Measurements from ENCODE around the gene KIAA1549.
"Not testable (repeated sequence)": the region's sequence is repeated elsewhere in the genome, so short reads cannot be mapped to it uniquely, and the experiment has no call there.

Gene KIAA1549

GRCh38 chr7:138978541-138979184, 2.5 kb downstream of the KIAA1549 start:
- Histone ChIP-seq H3K9me3 (no peaks in the 10 kb centered on the region), H3K4me1 (peaks cover 14% of the 10 kb centered on the region; the same call in 1 of the 2 replicates), H3K27me3 (no peaks in the 10 kb centered on the region), H3K4me3 (ENCODE audit: low read depth, low read length) (no peak overlapping the region), H3K36me3 (no peaks in the 10 kb centered on the region)
- TF ChIP-seq, protein P1, sequence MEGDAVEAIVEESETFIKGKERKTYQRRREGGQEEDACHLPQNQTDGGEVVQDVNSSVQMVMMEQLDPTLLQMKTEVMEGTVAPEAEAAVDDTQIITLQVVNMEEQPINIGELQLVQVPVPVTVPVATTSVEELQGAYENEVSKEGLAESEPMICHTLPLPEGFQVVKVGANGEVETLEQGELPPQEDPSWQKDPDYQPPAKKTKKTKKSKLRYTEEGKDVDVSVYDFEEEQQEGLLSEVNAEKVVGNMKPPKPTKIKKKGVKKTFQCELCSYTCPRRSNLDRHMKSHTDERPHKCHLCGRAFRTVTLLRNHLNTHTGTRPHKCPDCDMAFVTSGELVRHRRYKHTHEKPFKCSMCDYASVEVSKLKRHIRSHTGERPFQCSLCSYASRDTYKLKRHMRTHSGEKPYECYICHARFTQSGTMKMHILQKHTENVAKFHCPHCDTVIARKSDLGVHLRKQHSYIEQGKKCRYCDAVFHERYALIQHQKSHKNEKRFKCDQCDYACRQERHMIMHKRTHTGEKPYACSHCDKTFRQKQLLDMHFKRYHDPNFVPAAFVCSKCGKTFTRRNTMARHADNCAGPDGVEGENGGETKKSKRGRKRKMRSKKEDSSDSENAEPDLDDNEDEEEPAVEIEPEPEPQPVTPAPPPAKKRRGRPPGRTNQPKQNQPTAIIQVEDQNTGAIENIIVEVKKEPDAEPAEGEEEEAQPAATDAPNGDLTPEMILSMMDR (IDR thresholded peaks at IDR 0.05; ENCODE audit: low read depth, low read length) = no peak
- DNase-seq = no peak

GRCh38 chr7:138976161-138976560, 5.0 kb downstream of the KIAA1549 start:
- not testable (repeated sequence) for H3K4me3 ChIP-seq (ENCODE audit: low read depth, low read length); DNase-seq; H3K36me3 ChIP-seq; H3K27me3 ChIP-seq; H3K9me3 ChIP-seq
- peaks cover 14% of the 10 kb centered on the region; the same call in 1 of the 2 replicates for H3K4me1 ChIP-seq

DNA sequence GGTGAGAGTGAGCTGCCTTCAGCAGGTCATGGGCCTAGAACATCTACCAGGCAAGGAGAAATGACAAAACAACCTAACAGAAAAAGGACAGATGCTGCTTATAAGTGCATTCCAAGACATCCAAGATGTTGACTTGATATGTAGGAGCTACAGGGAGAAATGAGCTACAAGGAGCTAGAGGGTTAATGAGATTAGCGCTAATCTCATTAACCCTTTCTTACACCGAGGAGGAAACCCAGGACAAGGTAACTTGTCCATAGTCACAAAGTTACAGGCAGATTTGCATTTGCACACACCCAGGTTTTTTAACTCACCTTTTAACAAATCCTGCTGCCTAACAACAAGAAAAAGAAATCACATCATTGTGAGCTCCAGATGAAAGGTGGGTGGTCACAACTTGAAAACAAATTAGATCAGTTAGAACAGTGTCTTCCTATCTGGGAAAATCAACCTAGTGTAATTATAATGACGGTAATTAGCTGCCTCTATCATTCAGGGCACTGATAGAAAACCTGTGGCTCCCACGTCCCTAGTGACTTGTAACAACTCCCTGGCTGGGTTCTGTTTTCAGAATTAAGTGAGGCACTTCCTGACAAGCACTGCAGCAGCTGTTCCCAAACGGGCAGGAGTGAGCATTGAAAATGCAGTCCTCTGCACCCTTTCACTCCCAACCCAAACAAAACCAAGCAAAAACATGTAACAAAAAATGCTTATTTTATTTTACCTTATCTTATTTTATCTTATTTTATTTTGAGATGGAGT, 5.7 kb downstream of the KIAA1549 start:
- no peaks in the 10 kb centered on the region for H3K36me3 ChIP-seq
- peak; percentile 63 for DNase-seq
- TF ChIP-seq, protein P1 (IDR thresholded peaks at IDR 0.05; ENCODE audit: low read depth, low read length) = no peak
- no peaks in the 10 kb centered on the region for H3K9me3 ChIP-seq
- H3K27me3 ChIP-seq = no peaks in the 10 kb centered on the region
- peaks cover 14% of the 10 kb centered on the region; the same call in 1 of the 2 replicates for H3K4me1 ChIP-seq
- no peak overlapping the region for H3K4me3 ChIP-seq (ENCODE audit: low read depth, low read length)

DNA sequence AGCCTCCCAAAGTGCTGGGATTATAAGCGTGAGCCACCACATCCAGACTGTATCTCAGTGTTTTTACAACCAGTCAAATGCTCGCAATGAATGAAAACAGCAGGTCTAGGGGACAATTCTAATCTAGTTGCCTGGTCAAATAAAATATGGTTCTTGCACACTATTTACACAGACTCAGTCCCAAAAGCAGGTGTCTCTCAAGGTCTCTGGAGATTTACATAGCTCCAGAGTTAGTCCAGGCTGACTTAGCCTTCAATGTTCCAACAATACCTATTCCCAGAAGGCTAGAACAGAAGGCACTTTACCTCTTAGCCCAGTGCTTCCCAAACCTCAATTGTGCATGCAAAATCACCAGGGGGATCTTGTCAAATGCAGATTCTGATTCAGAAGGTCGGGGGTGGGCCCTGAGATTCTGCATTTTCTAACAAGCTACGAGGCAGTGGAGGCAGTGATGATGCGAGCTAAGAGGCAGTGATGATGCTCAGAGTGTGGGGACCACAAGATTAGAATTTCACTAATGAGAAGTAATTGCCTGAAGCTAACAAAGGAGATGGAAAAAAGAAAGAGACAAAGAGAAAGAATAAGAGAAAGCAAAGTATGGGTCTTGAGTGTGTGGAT, 6.4 kb downstream of the KIAA1549 start:
- TF ChIP-seq, protein P1 (IDR thresholded peaks at IDR 0.05; ENCODE audit: low read depth, low read length) = no peak
- Histone ChIP-seq H3K27me3 (no peaks in the 10 kb centered on the region), H3K4me3 (ENCODE audit: low read depth, low read length) (no peak overlapping the region), H3K9me3 (no peaks in the 10 kb centered on the region), H3K36me3 (no peaks in the 10 kb centered on the region), H3K4me1 (peaks cover 14% of the 10 kb centered on the region; the same call in 1 of the 2 replicates)
- DNase-seq = no peak

DNA sequence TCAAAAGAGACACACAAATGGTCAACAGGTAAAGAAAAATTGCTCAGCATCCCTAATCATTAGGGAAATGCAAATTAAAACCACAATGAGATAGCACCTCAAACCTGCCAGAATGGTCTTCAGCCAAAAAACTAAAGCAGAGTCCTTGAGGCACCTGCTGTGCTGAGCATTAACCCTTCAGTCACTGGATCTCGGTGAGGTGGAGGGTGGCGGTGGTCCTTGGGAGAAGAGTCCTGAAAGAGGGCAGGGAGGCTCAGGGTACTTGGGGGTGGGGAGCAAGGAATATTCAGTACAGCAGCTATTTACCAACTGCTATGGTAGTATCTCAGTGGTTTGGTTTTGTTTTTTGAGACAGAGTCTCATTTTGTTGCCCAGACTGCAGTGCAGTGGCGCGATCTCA, 7.1 kb downstream of the KIAA1549 start:
- H3K4me1 ChIP-seq = peaks cover 14% of the 10 kb centered on the region; the same call in 1 of the 2 replicates
- no peaks in the 10 kb centered on the region for H3K27me3 ChIP-seq
- TF ChIP-seq, protein P1 (IDR thresholded peaks at IDR 0.05; ENCODE audit: low read depth, low read length) = no peak
- no peak overlapping the region for H3K4me3 ChIP-seq (ENCODE audit: low read depth, low read length)
- H3K9me3 ChIP-seq = no peaks in the 10 kb centered on the region
- no peak for DNase-seq
- H3K36me3 ChIP-seq = no peaks in the 10 kb centered on the region

GRCh38 chr7:138970952-138971351, 10.2 kb downstream of the KIAA1549 start:
- DNase-seq = no peak
- no peaks in the 10 kb centered on the region for H3K27me3 ChIP-seq
- no peaks in the 10 kb centered on the region for H3K9me3 ChIP-seq
- no peaks in the 10 kb centered on the region for H3K36me3 ChIP-seq
- TF ChIP-seq, protein P1 (IDR thresholded peaks at IDR 0.05; ENCODE audit: low read depth, low read length) = no peak
- peaks cover 8% of the 10 kb centered on the region; the same call in 1 of the 2 replicates for H3K4me1 ChIP-seq
- H3K4me3 ChIP-seq (ENCODE audit: low read depth, low read length) = no peak overlapping the region
